Measurements from ENCODE around the gene ZBTB4. TPM values are rescaled to one million over a fixed set of nuclear protein-coding genes. Genes with fewer than 3 reads are reported as not detected.
A peak's percentile ranks its signal among the peaks of the same experiment; 100 is the strongest.

ZBTB4 gene
- total RNA-seq, 1 donor from 2014 or later: 31.2 TPM

GRCh38 chr17:7414837-7415236 is 64.6 kb downstream of the ZBTB4 start:
- TF ChIP-seq CTCF (IDR thresholded peaks at IDR 0.05; ENCODE audit: insufficient read depth, low read depth, low read length) (no peak), EZH2 (IDR thresholded peaks at IDR 0.05; ENCODE audit: insufficient read depth, low read length) (no peak)
- H3K27ac Mint-ChIP-seq (ENCODE audit: unreplicated experiment): no peak overlapping the region
- Histone ChIP-seq H3K4me1 (ENCODE audit: insufficient read depth, low read length) (peaks cover 8% of the 10 kb centered on the region), H3K4me3 (ENCODE audit: insufficient read depth, low read depth, low read length) (no peak overlapping the region), H3K4me2 (ENCODE audit: low read length) (no peak overlapping the region), H2AFZ (ENCODE audit: low read depth, low read length) (no peak overlapping the region), H4K20me1 (ENCODE audit: insufficient read depth, low read length) (peaks cover 24% of the 10 kb centered on the region), H3K79me2 (ENCODE audit: insufficient read depth, low read length) (no peaks in the 10 kb centered on the region), H3K9ac (ENCODE audit: low read length) (no peak overlapping the region), H3K9me3 (ENCODE audit: insufficient read depth, low read depth, low read length) (no peaks in the 10 kb centered on the region), H3K27ac (ENCODE audit: low read depth, low read length) (no peak overlapping the region), H3K27me3 (ENCODE audit: insufficient read depth, low read length) (no peaks in the 10 kb centered on the region), H3K36me3 (ENCODE audit: insufficient read depth, low read length) (no peaks in the 10 kb centered on the region)
- DNase-seq (ENCODE audit: low read depth) (no peak), FAIRE-seq (no peak)
- H3K27me3 Mint-ChIP-seq (ENCODE audit: low read depth, unreplicated experiment): no peaks in the 10 kb centered on the region
- H3K4me3 Mint-ChIP-seq (ENCODE audit: unreplicated experiment): no peak overlapping the region
- peaks cover 4% of the 10 kb centered on the region for H3K4me1 Mint-ChIP-seq (ENCODE audit: low read depth, unreplicated experiment)
- H3K36me3 Mint-ChIP-seq (ENCODE audit: low read depth, unreplicated experiment): peaks cover 38% of the 10 kb centered on the region
- no peaks in the 10 kb centered on the region for H3K9me3 Mint-ChIP-seq (ENCODE audit: unreplicated experiment)

- FAIRE-seq: no peak
- Histone ChIP-seq H2AFZ (ENCODE audit: low read depth, low read length) (no peak overlapping the region), H3K4me3 (ENCODE audit: insufficient read depth, low read depth, low read length) (no peak overlapping the region), H3K9me3 (ENCODE audit: insufficient read depth, low read depth, low read length) (no peaks in the 10 kb centered on the region), H3K4me2 (ENCODE audit: low read length) (peak overlapping the region; percentile 11), H4K20me1 (ENCODE audit: insufficient read depth, low read length) (peaks cover 13% of the 10 kb centered on the region), H3K4me1 (ENCODE audit: insufficient read depth, low read length) (peaks cover 8% of the 10 kb centered on the region), H3K79me2 (ENCODE audit: insufficient read depth, low read length) (no peaks in the 10 kb centered on the region), H3K36me3 (ENCODE audit: insufficient read depth, low read length) (peaks cover 3% of the 10 kb centered on the region), H3K27me3 (ENCODE audit: insufficient read depth, low read length) (no peaks in the 10 kb centered on the region), H3K27ac (ENCODE audit: low read depth, low read length) (no peak overlapping the region), H3K9ac (ENCODE audit: low read length) (no peak overlapping the region)
- TF ChIP-seq EZH2 (IDR thresholded peaks at IDR 0.05; ENCODE audit: insufficient read depth, low read length) (no peak), CTCF (IDR thresholded peaks at IDR 0.05; ENCODE audit: insufficient read depth, low read depth, low read length) (no peak)
- Mint-ChIP-seq H3K27ac (ENCODE audit: unreplicated experiment) (peak overlapping the region; percentile 34), H3K36me3 (ENCODE audit: low read depth, unreplicated experiment) (peaks cover 43% of the 10 kb centered on the region), H3K4me3 (ENCODE audit: unreplicated experiment) (no peak overlapping the region), H3K9me3 (ENCODE audit: unreplicated experiment) (no peaks in the 10 kb centered on the region), H3K4me1 (ENCODE audit: low read depth, unreplicated experiment) (peaks cover 4% of the 10 kb centered on the region), H3K27me3 (ENCODE audit: low read depth, unreplicated experiment) (no peaks in the 10 kb centered on the region)
- peak; percentile 30 for DNase-seq (ENCODE audit: low read depth)
Observed at GRCh38 chr17:7413346-7413985, 66.0 kb downstream of the ZBTB4 start.

- Histone ChIP-seq H3K4me3 (ENCODE audit: insufficient read depth, low read depth, low read length) (no peak overlapping the region), H3K27me3 (ENCODE audit: insufficient read depth, low read length) (no peaks in the 10 kb centered on the region), H3K4me2 (ENCODE audit: low read length) (no peak overlapping the region), H3K9me3 (ENCODE audit: insufficient read depth, low read depth, low read length) (no peaks in the 10 kb centered on the region), H4K20me1 (ENCODE audit: insufficient read depth, low read length) (peaks cover 15% of the 10 kb centered on the region), H3K36me3 (ENCODE audit: insufficient read depth, low read length) (peaks cover 3% of the 10 kb centered on the region), H2AFZ (ENCODE audit: low read depth, low read length) (no peak overlapping the region), H3K79me2 (ENCODE audit: insufficient read depth, low read length) (peaks cover 5% of the 10 kb centered on the region), H3K27ac (ENCODE audit: low read depth, low read length) (no peak overlapping the region), H3K4me1 (ENCODE audit: insufficient read depth, low read length) (peaks cover 8% of the 10 kb centered on the region), H3K9ac (ENCODE audit: low read length) (no peak overlapping the region)
- Mint-ChIP-seq H3K4me3 (ENCODE audit: unreplicated experiment) (no peak overlapping the region), H3K36me3 (ENCODE audit: low read depth, unreplicated experiment) (peaks cover 39% of the 10 kb centered on the region), H3K27me3 (ENCODE audit: low read depth, unreplicated experiment) (no peaks in the 10 kb centered on the region), H3K27ac (ENCODE audit: unreplicated experiment) (no peak overlapping the region), H3K4me1 (ENCODE audit: low read depth, unreplicated experiment) (peaks cover 8% of the 10 kb centered on the region), H3K9me3 (ENCODE audit: unreplicated experiment) (no peaks in the 10 kb centered on the region)
- TF ChIP-seq CTCF (IDR thresholded peaks at IDR 0.05; ENCODE audit: insufficient read depth, low read depth, low read length) (no peak), EZH2 (IDR thresholded peaks at IDR 0.05; ENCODE audit: insufficient read depth, low read length) (no peak)
- DNase-seq (ENCODE audit: low read depth) (no peak), FAIRE-seq (no peak)
Observed at GRCh38 chr17:7411427-7411750, 68.0 kb downstream of the ZBTB4 start.
